Right ventricle myocardium inferior (tissue), 1 donor: ENCODE data around the gene SURF1. TPM values are rescaled to one million over a fixed set of nuclear protein-coding genes. Genes with fewer than 3 reads are reported as not detected.
"Not testable (repeated sequence)": the region's sequence is repeated elsewhere in the genome, so short reads cannot be mapped to it uniquely, and the experiment has no call there.

Experiments used
- ATAC-seq: fragments of 200-7000 bp; cut with Tn5 transposase; one replicate; pipeline ENCODE4 v1.9.1; 2020; ENCODE audit warnings: mild to moderate bottlenecking, moderate library complexity
- DNase-seq: peaks from one replicate; pipeline ENCODE4 v3.0.0; 2021; ENCODE audit errors: missing footprints
- intact Hi-C: fragments of 100-400 bp; cut with DNase I; formaldehyde crosslinking; loops from one replicate; pipeline ENCODE4 v1.11.0; 2022
- total RNA-seq: library from RNA; stranded (reverse); fragmentation: NEBNext Ultra II Directional; extraction: Animal tissue kit (Norgen Biotek cat#: 25700); gene quantifications from one replicate; pipeline ENCODE4 v1.2.1, GENCODE V29; 2021
- donor health status: DM: no; HTN: yes; CAD: no; lungs with severe emphysema.

SURF1 gene
- total RNA-seq, 1 donor from 2014 or later = 62.6 TPM

GRCh38 chr9:133386338-133386737 lies 30.1 kb upstream of the SURF1 start:
- DNase-seq (no peak), ATAC-seq (no peak)
- intact Hi-C loops = no loop called here

- no peak for ATAC-seq
- intact Hi-C loops = no loop called here
Measured at GRCh38 chr9:133385452-133385851, 29.2 kb upstream of the SURF1 start.

GRCh38 chr9:133384736-133385321 lies 28.5 kb upstream of the SURF1 start:
- DNase-seq (no peak), ATAC-seq (no peak)
- intact Hi-C loops = no loop called here

More at GRCh38 chr9:133385452-133385851, 29.2 kb upstream of the SURF1 start:
- DNase-seq = no peak

GRCh38 chr9:133383438-133383837 lies 27.2 kb upstream of the SURF1 start:
- ATAC-seq (no peak), DNase-seq (no peak)
- intact Hi-C loops = no loop called here

GRCh38 chr9:133382507-133383141 lies 26.3 kb upstream of the SURF1 start:
- ATAC-seq (no peak), DNase-seq (no peak)
- intact Hi-C loops = no loop called here

- no peak for DNase-seq
- intact Hi-C loops = no loop called here
- no peak for ATAC-seq
Measured at GRCh38 chr9:133380734-133381133, 24.4 kb upstream of the SURF1 start.

GRCh38 chr9:133379153-133380086 lies 23.1 kb upstream of the SURF1 start:
- ATAC-seq (no peak), DNase-seq (no peak)
- intact Hi-C loops = loop anchor here (5.0 kb wide), 2 partner anchors 38 to 42 kb away; partner anchors contain the start of genes REXO4 and SURF6

GRCh38 chr9:133378408-133378962 lies 22.2 kb upstream of the SURF1 start:
- no peak for DNase-seq
- ATAC-seq = no peak
- intact Hi-C loops = loop anchor here (5.0 kb wide), 2 partner anchors 39 to 41 kb away; partner anchors contain the start of genes REXO4 and SURF6

GRCh38 chr9:133377721-133378216 lies 21.5 kb upstream of the SURF1 start:
- ATAC-seq (no peak), DNase-seq (no peak)
- intact Hi-C loops = loop anchor here (5.0 kb wide), 2 partner anchors 40 kb away; partner anchors contain the start of genes REXO4 and SURF6

GRCh38 chr9:133377280-133377679 lies 21.0 kb upstream of the SURF1 start:
- not testable (repeated sequence) for ATAC-seq, DNase-seq
- intact Hi-C loops = loop anchor here (5.0 kb wide), 2 partner anchors 40 kb away; partner anchors contain the start of genes REXO4 and SURF6

GRCh38 chr9:133375724-133376654 lies 19.7 kb upstream of the SURF1 start, which contains the start of the genes STKLD1 and SURF4:
Gene STKLD1 (plus strand): TSS chr9:133376366. CDS start chr9:133376474, 108 bp downstream.
Gene SURF4 (minus strand): TSS chr9:133376060. CDS start chr9:133375969, 91 bp downstream.
- peak; percentile 99 for DNase-seq
- intact Hi-C loops = loop anchor here (5.0 kb wide), 2 partner anchors 39 to 41 kb away; partner anchors contain the start of genes REXO4 and SURF6
- peak; percentile 99 for ATAC-seq

GRCh38 chr9:133375116-133375723 lies 18.9 kb upstream of the SURF1 start:
- intact Hi-C loops = loop anchor here (5.0 kb wide), 2 partner anchors 38 to 42 kb away; partner anchors contain the start of genes REXO4 and SURF6
- ATAC-seq (no peak), DNase-seq (no peak)

- DNase-seq (no peak), ATAC-seq (no peak)
- intact Hi-C loops = loop anchor here (5.0 kb wide), 2 partner anchors 37 to 43 kb away; partner anchors contain the start of genes REXO4 and SURF6
Measured at GRCh38 chr9:133374612-133375115, 18.4 kb upstream of the SURF1 start.

- intact Hi-C loops = no loop called here
- ATAC-seq (no peak), DNase-seq (no peak)
Measured at GRCh38 chr9:133372144-133372543, 15.9 kb upstream of the SURF1 start.

GRCh38 chr9:133371261-133371711 lies 15.0 kb upstream of the SURF1 start:
- ATAC-seq (no peak), DNase-seq (no peak)
- intact Hi-C loops = no loop called here

GRCh38 chr9:133370685-133371084 lies 14.4 kb upstream of the SURF1 start:
- intact Hi-C loops = no loop called here
- DNase-seq (no peak), ATAC-seq (no peak)

- intact Hi-C loops = no loop called here
- ATAC-seq (no peak), DNase-seq (no peak)
Measured at GRCh38 chr9:133369933-133370332, 13.6 kb upstream of the SURF1 start.
